CD4-positive, alpha-beta memory T cell (primary cell): Measurements from ENCODE around the gene TMBIM4. TPM values are rescaled to one million over a fixed set of nuclear protein-coding genes. Genes with fewer than 3 reads are reported as not detected.
A peak's percentile ranks its signal among the peaks of the same experiment; 100 is the strongest.
"Not testable (repeated sequence)": the region's sequence is repeated elsewhere in the genome, so short reads cannot be mapped to it uniquely, and the experiment has no call there.

Source experiments
- CTCF ChIA-PET: fragments of 350-600 bp; sonication (Branson Sonifier 250); formaldehyde crosslinking; loops from one replicate; lab custom pipeline; 2021; ENCODE audit warnings: inconsistent platforms; ENCODE audit not compliant: partially characterized antibody; lab: Charles Lee
- POLR2A ChIA-PET: fragments of 350-600 bp; sonication (Branson Sonifier 250); formaldehyde crosslinking; loops from one replicate; lab custom pipeline; 2021; ENCODE audit not compliant: partially characterized antibody; lab: Charles Lee
- DNase-seq, 5 donors: peaks; one replicate each; pipeline versions ENCODE4 v3.0.0 to v3.0.0-alpha.2; 2020 to 2022; ENCODE audit warnings: mixed read lengths in 1 of 5
- H3K27ac ChIP-seq: one replicate; pipeline ENCODE4 v1.7.0; 2013; ENCODE audit warnings: low read depth, low read length
- H3K27me3 ChIP-seq: 2 replicates; pipeline ENCODE4 v1.7.0; 2013; ENCODE audit warnings: mild to moderate bottlenecking, low read length, moderate library complexity; ENCODE audit not compliant: insufficient read depth
- H3K36me3 ChIP-seq: 2 replicates; pipeline ENCODE4 v1.7.0; 2013; ENCODE audit warnings: mild to moderate bottlenecking, low read length, moderate library complexity; ENCODE audit not compliant: insufficient read depth
- H3K4me1 ChIP-seq: 2 replicates; pipeline ENCODE4 v1.7.0; 2013; ENCODE audit warnings: mild to moderate bottlenecking, low read length, moderate library complexity; ENCODE audit not compliant: insufficient read depth
- H3K4me3 ChIP-seq, 2 donors: one replicate each; pipeline ENCODE4 v1.7.0; 2013; ENCODE audit warnings: low read length in 2 of 2, mild to moderate bottlenecking in 1 of 2
- H3K9me3 ChIP-seq, 2 donors: one replicate each; pipeline ENCODE4 v1.7.0; 2013; ENCODE audit warnings: low read length in 2 of 2, control low read depth in 1 of 2; ENCODE audit not compliant: control insufficient read depth in 1 of 2
- H3K27ac Mint-ChIP-seq, 7 donors: one replicate each; pipeline ENCODE4 v1.8.0; 2020 to 2021; ENCODE audit warnings: mixed read lengths in 7 of 7, mild to moderate bottlenecking in 6 of 7, inconsistent platforms in 3 of 7, moderate library complexity in 3 of 7
- H3K27me3 Mint-ChIP-seq, 2 donors: one replicate each; pipeline ENCODE4 v1.8.0; 2020 to 2021; ENCODE audit warnings: mixed read lengths in 2 of 2
- H3K36me3 Mint-ChIP-seq, 2 donors: one replicate each; pipeline ENCODE4 v1.8.0; 2020 to 2021; ENCODE audit warnings: mixed read lengths in 2 of 2, inconsistent platforms in 1 of 2, mild to moderate bottlenecking in 1 of 2
- H3K4me1 Mint-ChIP-seq, 4 donors: one replicate each; pipeline ENCODE4 v1.8.0; 2020 to 2021; ENCODE audit warnings: mixed read lengths in 4 of 4, mild to moderate bottlenecking in 1 of 4
- H3K4me3 Mint-ChIP-seq, 8 donors: one replicate each; pipeline ENCODE4 v1.8.0; 2020 to 2021; ENCODE audit warnings: mixed read lengths in 8 of 8, mild to moderate bottlenecking in 7 of 8, moderate library complexity in 6 of 8, inconsistent platforms in 3 of 8
- H3K9me3 Mint-ChIP-seq, 8 donors: one replicate each; pipeline ENCODE4 v1.8.0; 2020 to 2021; ENCODE audit warnings: mixed read lengths in 8 of 8, mild to moderate bottlenecking in 5 of 8, inconsistent platforms in 3 of 8, moderate library complexity in 1 of 8
- intact Hi-C: fragments of 100-400 bp; cut with micrococcal nuclease; formaldehyde crosslinking; loops from one replicate; pipeline ENCODE4 v1.15.1; 2023
- polyA plus RNA-seq, 2 donors: library from polyadenylated mRNA; unstranded; fragments of 300-500 nt; fragmentation: Illumina TruSeq; gene quantifications; one replicate each; pipeline ENCODE4 v1.2.3, GENCODE V29; 2021
- total RNA-seq, 2 experiments: library from RNA; stranded (reverse); gene quantifications; one replicate each; pipeline ENCODE4 v1.2.3, GENCODE V29; 2021

TMBIM4 gene, protein sequence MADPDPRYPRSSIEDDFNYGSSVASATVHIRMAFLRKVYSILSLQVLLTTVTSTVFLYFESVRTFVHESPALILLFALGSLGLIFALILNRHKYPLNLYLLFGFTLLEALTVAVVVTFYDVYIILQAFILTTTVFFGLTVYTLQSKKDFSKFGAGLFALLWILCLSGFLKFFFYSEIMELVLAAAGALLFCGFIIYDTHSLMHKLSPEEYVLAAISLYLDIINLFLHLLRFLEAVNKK
- total RNA-seq (100 to 1,000 TPM in 1 of 2 experiments, 10 to 100 TPM in 1; 98.5 to 108 TPM), polyA plus RNA-seq (100 to 1,000 TPM; 284 to 486 TPM)

- Histone ChIP-seq H3K36me3 (no peaks in the 10 kb centered on the region), H3K4me3 (peak within 1 kb of the TSS; percentile 85 to 92), H3K27me3 (no peaks in the 10 kb centered on the region), H3K4me1 (peaks cover 43% of the 10 kb centered on the region), H3K9me3 (no peaks in the 10 kb centered on the region), H3K27ac (peak within 1 kb of the TSS; percentile 98)
- H3K4me1 Mint-ChIP-seq, result peaks cover 33 to 61% (median 48%) of the 10 kb centered on the region in 4 donors
- CTCF ChIA-PET, result interaction anchor here (0.6 to 2.1 kb wide), 14 partner anchors 8 to 1000 kb away, joined by 3 to 15 read pairs (median 3); partner anchors contain the start of genes HELB, LEMD3 and LLPH
- DNase-seq, result peak; percentile 86 to 94 (median 87)
- H3K4me3 Mint-ChIP-seq, result peak within 1 kb of the TSS; percentile 91 to 98 (median 96)
- POLR2A ChIA-PET, result interaction anchor here (0.8 to 3.3 kb wide), 22 partner anchors 10 to 1947 kb away, joined by 3 to 115 read pairs (median 4); partner anchors contain the start of genes CAND1, HELB, KICS2 and LEMD3
- peaks cover 0 to 6% (median 0%) of the 10 kb centered on the region in 8 donors for H3K9me3 Mint-ChIP-seq
- H3K36me3 Mint-ChIP-seq, result peaks cover 32 to 38% of the 10 kb centered on the region in 2 donors
- peak within 1 kb of the TSS; percentile 95 to 99 (median 98) for H3K27ac Mint-ChIP-seq
- H3K27me3 Mint-ChIP-seq, result peaks cover 2 to 3% of the 10 kb centered on the region in 2 donors
- intact Hi-C loops, result loop anchor here (1.0 to 5.0 kb wide), 5 partner anchors 23 to 1000 kb away; partner anchors contain the start of genes HELB, LEMD3 and LLPH
Observed at GRCh38 chr12:66169221-66170170, at the start of gene TMBIM4. Gene TMBIM4, minus strand, starts transcription at chr12:66169996. Its CDS starts 45 bp downstream, at chr12:66169951.

- no peak overlapping the region for H3K27ac Mint-ChIP-seq
Observed at GRCh38 chr12:66217342-66217917, 47.6 kb upstream of the TMBIM4 start.

GRCh38 chr12:66213011-66213410 lies 43.2 kb upstream of the TMBIM4 start:
- H3K4me1 Mint-ChIP-seq, POLR2A ChIA-PET, H3K27ac Mint-ChIP-seq, H3K9me3 Mint-ChIP-seq, H3K36me3 Mint-ChIP-seq, H3K4me3 ChIP-seq, H3K9me3 ChIP-seq, H3K27me3 ChIP-seq, DNase-seq, H3K36me3 ChIP-seq, H3K27ac ChIP-seq, H3K4me1 ChIP-seq, H3K4me3 Mint-ChIP-seq, intact Hi-C loops, CTCF ChIA-PET: not testable (repeated sequence)
- H3K27me3 Mint-ChIP-seq, result peaks cover 11 to 21% of the 10 kb centered on the region in 2 donors

More at GRCh38 chr12:66217342-66217917, 47.6 kb upstream of the TMBIM4 start:
- Mint-ChIP-seq H3K4me3 (no peak overlapping the region), H3K4me1 (no peaks in the 10 kb centered on the region), H3K36me3 (no peaks in the 10 kb centered on the region), H3K9me3 (peaks cover 0 to 23% (median 9%) of the 10 kb centered on the region in 8 donors), H3K27me3 (peaks cover 4 to 15% of the 10 kb centered on the region in 2 donors)
- intact Hi-C loops, result no loop called here
- Histone ChIP-seq H3K27ac (no peak overlapping the region), H3K36me3 (no peaks in the 10 kb centered on the region), H3K4me3 (no peak overlapping the region), H3K9me3 (no peaks in the 10 kb centered on the region), H3K4me1 (no peaks in the 10 kb centered on the region), H3K27me3 (no peaks in the 10 kb centered on the region)
- ChIA-PET CTCF (no interaction called here), POLR2A (no interaction called here)
- no peak for DNase-seq

DNA sequence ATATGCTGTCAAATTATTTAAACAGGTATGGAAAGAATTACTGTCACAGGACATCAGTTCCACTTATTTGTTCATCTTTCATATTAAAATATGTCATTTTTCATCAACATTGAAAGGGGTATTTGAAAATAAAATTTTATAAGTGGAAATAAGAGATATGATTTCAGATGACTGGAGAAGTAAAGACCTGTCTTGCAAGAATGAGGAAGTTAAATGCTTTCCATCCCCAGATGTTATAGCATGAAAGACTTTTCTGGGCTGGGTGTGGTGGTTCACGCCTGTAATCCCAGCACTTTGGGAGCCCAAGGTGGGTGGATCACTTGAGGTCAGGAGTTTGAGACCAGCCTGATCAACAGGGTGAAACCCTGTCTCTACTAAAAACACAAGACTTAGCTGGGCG lies 41.8 kb upstream of the TMBIM4 start:
- DNase-seq, H3K9me3 Mint-ChIP-seq, H3K27ac ChIP-seq, intact Hi-C loops, H3K36me3 Mint-ChIP-seq, H3K4me3 Mint-ChIP-seq, H3K4me3 ChIP-seq, POLR2A ChIA-PET, H3K27ac Mint-ChIP-seq, H3K36me3 ChIP-seq, CTCF ChIA-PET, H3K4me1 ChIP-seq, H3K4me1 Mint-ChIP-seq, H3K9me3 ChIP-seq, H3K27me3 ChIP-seq: not testable (repeated sequence)
- peaks cover 14 to 21% of the 10 kb centered on the region in 2 donors for H3K27me3 Mint-ChIP-seq

DNA sequence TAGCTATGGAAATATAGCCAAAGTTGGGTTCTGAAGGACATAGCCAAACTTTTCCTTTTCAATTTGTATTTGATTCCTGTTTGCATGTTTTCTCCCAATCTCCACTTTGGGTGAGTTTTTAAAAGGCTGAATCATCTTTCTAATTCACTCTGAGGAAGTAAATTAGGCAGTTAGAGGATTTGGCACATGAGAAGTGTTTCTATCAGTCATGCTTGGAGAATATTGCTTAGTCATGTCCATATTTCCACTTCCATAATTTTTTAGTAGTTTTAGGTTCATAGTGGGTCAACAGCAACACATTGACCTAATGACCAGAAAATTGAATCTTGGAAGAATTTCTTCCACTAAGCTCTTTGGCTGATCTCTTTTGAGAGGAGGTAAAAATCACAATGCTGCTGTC lies 41.0 kb upstream of the TMBIM4 start:
- ChIA-PET POLR2A (no interaction called here), CTCF (no interaction called here)
- Mint-ChIP-seq H3K4me3 (no peak overlapping the region), H3K27me3 (peaks cover 14 to 19% of the 10 kb centered on the region in 2 donors), H3K27ac (no peak overlapping the region), H3K9me3 (peaks cover 0 to 2% (median 0%) of the 10 kb centered on the region in 8 donors), H3K4me1 (no peaks in the 10 kb centered on the region), H3K36me3 (no peaks in the 10 kb centered on the region)
- Histone ChIP-seq H3K36me3 (no peaks in the 10 kb centered on the region), H3K27me3 (no peaks in the 10 kb centered on the region), H3K9me3 (no peaks in the 10 kb centered on the region), H3K27ac (no peak overlapping the region), H3K4me3 (no peak overlapping the region), H3K4me1 (no peaks in the 10 kb centered on the region)
- DNase-seq, result no peak
- intact Hi-C loops, result no loop called here

GRCh38 chr12:66206141-66206540 lies 36.3 kb upstream of the TMBIM4 start:
- H3K36me3 Mint-ChIP-seq, result no peaks in the 10 kb centered on the region
- no peaks in the 10 kb centered on the region for H3K36me3 ChIP-seq
- no peaks in the 10 kb centered on the region for H3K9me3 ChIP-seq
- intact Hi-C loops, result no loop called here
- H3K27ac ChIP-seq, result no peak overlapping the region
- H3K27me3 ChIP-seq, result no peaks in the 10 kb centered on the region
- H3K4me1 ChIP-seq, result no peaks in the 10 kb centered on the region
- H3K4me3 ChIP-seq, result no peak overlapping the region
- H3K4me1 Mint-ChIP-seq, result peaks cover 5 to 13% (median 7%) of the 10 kb centered on the region in 4 donors
- no peak overlapping the region for H3K27ac Mint-ChIP-seq
- peaks cover 4 to 8% of the 10 kb centered on the region in 2 donors for H3K27me3 Mint-ChIP-seq
- no peak for DNase-seq
- ChIA-PET CTCF (no interaction called here), POLR2A (no interaction called here)
- H3K9me3 Mint-ChIP-seq, result no peaks in the 10 kb centered on the region
- H3K4me3 Mint-ChIP-seq, result no peak overlapping the region
